IMR-90 (cell line): ENCODE data around the gene NAP1L1. TPM values are rescaled to one million over a fixed set of nuclear protein-coding genes. Genes with fewer than 3 reads are reported as not detected.

Experiments
- ATAC-seq: fragments of 200-7000 bp; cut with Tn5 transposase; 2 replicates; pipeline ENCODE4 v1.9.1; 2020; ENCODE audit warnings: low read depth, mild to moderate bottlenecking, moderate library complexity
- BruUV-seq: library from RNA; stranded (reverse); fragments of 400-500 nt; replicated peaks from 2 replicates; lab custom pipeline; 2021; lab: Mats Ljungman, UMichigan
- CTCF ChIA-PET: fragments of 300-600 bp; formaldehyde crosslinking; extraction: SDS; loops from one replicate; lab custom pipeline; 2021; ENCODE audit warnings: antibody characterized with exemption; lab: Yijun Ruan, JAX
- POLR2A ChIA-PET: fragments of 300-600 bp; sonication (Branson Sonifier 250); formaldehyde crosslinking; loops from one replicate; lab custom pipeline; 2022; ENCODE audit warnings: antibody characterized with exemption; ENCODE audit not compliant: unreplicated experiment; lab: Charles Lee
- DNase-seq: peaks from one replicate; pipeline ENCODE4 v3.0.0; 2013
- H2AFZ ChIP-seq: replicated peaks from 2 replicates; pipeline ENCODE3; 2013; ENCODE audit warnings: low read length, mild to moderate bottlenecking; ENCODE audit not compliant: poor library complexity
- H2AK5ac ChIP-seq: 2 replicates; pipeline ENCODE4 v1.6.1; 2013; ENCODE audit warnings: low read depth, low read length, inconsistent platforms
- H2AK9ac ChIP-seq: replicated peaks from 2 replicates; pipeline ENCODE3; 2013; ENCODE audit warnings: mild to moderate bottlenecking, low read depth, low read length, moderate library complexity; ENCODE audit not compliant: poor library complexity
- H2BK120ac ChIP-seq: 2 replicates; pipeline ENCODE4 v1.6.1; 2013; ENCODE audit warnings: low read depth, low read length, inconsistent platforms
- H2BK15ac ChIP-seq: 3 replicates; pipeline ENCODE4 v1.6.1; 2013; ENCODE audit warnings: low read depth, low read length, inconsistent platforms
- H2BK20ac ChIP-seq: 2 replicates; pipeline ENCODE4 v1.6.1; 2013; ENCODE audit warnings: low read depth, mild to moderate bottlenecking, inconsistent platforms, low read length, moderate library complexity
- H2BK5ac ChIP-seq: 2 replicates; pipeline ENCODE4 v1.6.1; 2013; ENCODE audit warnings: mild to moderate bottlenecking, low read depth, low read length, inconsistent platforms; ENCODE audit not compliant: poor library complexity, severe bottlenecking
- H3K14ac ChIP-seq: replicated peaks from 2 replicates; pipeline ENCODE4 v1.6.1; 2013; ENCODE audit warnings: low read depth, low read length, inconsistent platforms
- H3K18ac ChIP-seq: 2 replicates; pipeline ENCODE4 v1.6.1; 2013; ENCODE audit warnings: low read depth, low read length, control low read depth
- H3K23ac ChIP-seq: 2 replicates; pipeline ENCODE4 v1.6.1; 2013; ENCODE audit warnings: low read depth, low read length, inconsistent platforms
- H3K27ac ChIP-seq: 2 replicates; pipeline ENCODE4 v1.5.1; 2013; ENCODE audit warnings: mild to moderate bottlenecking, control low read depth, low read length; ENCODE audit not compliant: insufficient read depth
- H3K27me3 ChIP-seq: 2 replicates; pipeline ENCODE4 v1.6.1; 2013; ENCODE audit warnings: low read length; ENCODE audit not compliant: control insufficient read depth, insufficient read depth
- H3K36me3 ChIP-seq: 2 replicates; pipeline ENCODE4 v1.6.1; 2013; ENCODE audit warnings: low read length, mixed read lengths; ENCODE audit not compliant: control insufficient read depth, insufficient read depth
- H3K4ac ChIP-seq: 2 replicates; pipeline ENCODE4 v1.6.1; 2013; ENCODE audit warnings: low read depth, low read length, inconsistent platforms
- H3K4me1 ChIP-seq: 2 replicates; pipeline ENCODE4 v1.6.1; 2013; ENCODE audit warnings: low read length, mixed read lengths; ENCODE audit not compliant: control insufficient read depth, insufficient read depth
- H3K4me2 ChIP-seq: 2 replicates; pipeline ENCODE4 v1.6.1; 2013; ENCODE audit warnings: low read depth, mild to moderate bottlenecking, control low read depth, low read length, moderate library complexity
- H3K4me3 ChIP-seq: 2 replicates; pipeline ENCODE4 v1.5.1; 2013; ENCODE audit warnings: low read depth, mild to moderate bottlenecking, control low read depth, low read length, moderate library complexity; ENCODE audit not compliant: insufficient read depth
- H3K56ac ChIP-seq: 2 replicates; pipeline ENCODE4 v1.6.1; 2013; ENCODE audit warnings: low read length, inconsistent platforms; ENCODE audit not compliant: insufficient read depth; ENCODE audit errors: extremely low read depth
- H3K79me1 ChIP-seq, 2 experiments: 2 replicates each; pipeline ENCODE4 v1.6.1; 2013; ENCODE audit warnings: low read length in 2 of 2, inconsistent platforms in 1 of 2, low read depth in 1 of 2
- H3K9ac ChIP-seq: 2 replicates; pipeline ENCODE4 v1.6.1; 2013; ENCODE audit warnings: low read depth, low read length, control low read depth
- H3K9me1 ChIP-seq: 2 replicates; pipeline ENCODE4 v1.6.1; 2013; ENCODE audit warnings: low read length, inconsistent platforms; ENCODE audit not compliant: insufficient read depth
- H3K9me3 ChIP-seq: 2 replicates; pipeline ENCODE4 v1.6.1; 2013; ENCODE audit warnings: low read length; ENCODE audit not compliant: control insufficient read depth, insufficient read depth
- H4K20me1 ChIP-seq: 2 replicates; pipeline ENCODE4 v1.6.1; 2013; ENCODE audit warnings: low read length, inconsistent platforms; ENCODE audit not compliant: insufficient read depth
- H4K5ac ChIP-seq: 2 replicates; pipeline ENCODE4 v1.6.1; 2013; ENCODE audit warnings: mild to moderate bottlenecking, low read depth, low read length, control low read depth
- H4K8ac ChIP-seq, 2 experiments: 2 replicates each; pipeline ENCODE4 v1.6.1; 2013; ENCODE audit warnings: low read depth in 2 of 2, low read length in 2 of 2, control low read depth in 1 of 2, inconsistent platforms in 1 of 2
- H4K91ac ChIP-seq: 2 replicates; pipeline ENCODE4 v1.6.1; 2013; ENCODE audit warnings: low read depth, low read length, inconsistent platforms; ENCODE audit not compliant: insufficient read depth
- CEBPB ChIP-seq: IDR thresholded peaks from 2 replicates; pipeline ENCODE4 v1.6.1; 2012; ENCODE audit warnings: low read depth, low read length, improper control_type of control experiment
- NFE2L2 ChIP-seq: fragments of 150-350 bp; IDR thresholded peaks from 2 replicates; pipeline ENCODE4 v1.6.1; 2016; ENCODE audit warnings: low read depth, mild to moderate bottlenecking, low read length
- RAD21 ChIP-seq: IDR thresholded peaks from 2 replicates; pipeline ENCODE4 v1.6.1; 2012; ENCODE audit warnings: low read length, improper control_type of control experiment
- RCOR1 ChIP-seq: IDR thresholded peaks from 2 replicates; pipeline ENCODE4 v1.6.1; 2012; ENCODE audit warnings: mild to moderate bottlenecking, low read length, improper control_type of control experiment; ENCODE audit not compliant: insufficient replicate concordance
- SMC3 ChIP-seq: fragments of 150-350 bp; IDR thresholded peaks from 2 replicates; pipeline ENCODE4 v1.6.1; 2016; ENCODE audit warnings: low read depth, mild to moderate bottlenecking, antibody characterized with exemption, low read length, moderate library complexity
- WGBS, 2 experiments: methylation state at CpG; one replicate each; pipeline versions ENCODE4 v1.1.5 to v1.1.7; 2013; ENCODE audit warnings: missing lambda C conversion rate in 2 of 2; ENCODE audit not compliant: insufficient read length in 1 of 2; ENCODE audit errors: extremely low coverage in 2 of 2; 5-methylcytosine and 5-hydroxymethylcytosine counted together
- dilution Hi-C: fragments of 300-500 bp; cut with HindIII; formaldehyde crosslinking; loops from one replicate; pipeline ENCODE4 v1.14.3; 2018; ENCODE audit warnings: low sequenced_read_pairs; ENCODE audit not compliant: unreplicated experiment
- in situ Hi-C: fragments of 300-500 bp; cut with MboI; formaldehyde crosslinking; loops from 3 replicates; pipeline ENCODE4 v1.14.3; 2019; ENCODE audit warnings: low sequenced_read_pairs, inconsistent platforms, mixed read lengths
- intact Hi-C: fragments of 100-400 bp; cut with micrococcal nuclease; formaldehyde crosslinking; loops from 2 replicates; pipeline ENCODE4 v1.10.0; 2022
- polyA plus RNA-seq, 3 experiments: library from polyadenylated mRNA; depleted of rRNA; stranded (reverse); fragments of >200 nt; gene quantifications; 2 replicates each; pipeline ENCODE4 v1.2.3, GENCODE V29; 2012; ENCODE audit warnings: low replicate concordance in 1 of 3
- total RNA-seq: library from RNA; depleted of rRNA; stranded (reverse); fragments of >200 nt; gene quantifications from 2 replicates; pipeline ENCODE4 v1.2.3, GENCODE V29; 2012

Gene NAP1L1
- total and polyA plus RNA-seq, 2 of the 4 experiments (the other 2 are of a cell fraction) = 86.4 to 200 TPM

- H4K8ac ChIP-seq = peak overlapping the region in 1 of 2 experiments; percentile 86; a peak in 2 of 4 replicates
- peak overlapping the region; percentile 74 for H2AFZ ChIP-seq
- no peak overlapping the region for H3K4me3 ChIP-seq
- H3K9me1 ChIP-seq = peaks cover 10% of the 10 kb centered on the region
- in situ Hi-C loops = no loop called here
- H3K9ac ChIP-seq = no peak overlapping the region
- H3K9me3 ChIP-seq = no peaks in the 10 kb centered on the region
- peak overlapping the region; percentile 32 for H3K27ac ChIP-seq
- no peak overlapping the region for H4K5ac ChIP-seq
- no peak overlapping the region for H3K18ac ChIP-seq
- no peak overlapping the region for H3K4me2 ChIP-seq
- ChIA-PET CTCF (interaction anchor here (1.4 kb wide), 1 partner anchor 9 kb away, joined by 6 read pairs; no protein-coding TSS in a partner anchor), POLR2A (no interaction called here)
- H3K56ac ChIP-seq = no peak overlapping the region
- TF ChIP-seq SMC3 = no peak
- no peak for TF ChIP-seq CEBPB
- no peak for TF ChIP-seq NFE2L2
- no peak for TF ChIP-seq RAD21
- no peak for TF ChIP-seq RCOR1
- H2BK120ac ChIP-seq = peak overlapping the region; percentile 95
- no peaks in the 10 kb centered on the region for H3K36me3 ChIP-seq
- H4K91ac ChIP-seq = peak overlapping the region; percentile 91
- H2BK20ac ChIP-seq = peak overlapping the region; percentile 88
- H2BK5ac ChIP-seq = peak overlapping the region; percentile 70
- H3K23ac ChIP-seq = peak overlapping the region; percentile 1; the same call in 1 of the 2 replicates
- no CpG with 5 or more reads among the region's 5 CpGs for WGBS, 2 experiments
- BruUV-seq = no TSS peak
- ATAC-seq (no peak), DNase-seq (no peak)
- H3K4ac ChIP-seq = peak overlapping the region; percentile 91
- peaks cover 0 to 3% of the 10 kb centered on the region in 2 experiments; a peak in 1 of 4 replicates for H3K79me1 ChIP-seq
- H2AK9ac ChIP-seq = no peak overlapping the region
- intact Hi-C loops = no loop called here
- H2BK15ac ChIP-seq = peak overlapping the region; percentile 97; the same call in 2 of the 3 replicates
- peak overlapping the region; percentile 77 for H2AK5ac ChIP-seq
- H3K14ac ChIP-seq = peak overlapping the region; percentile 8; the same call in 1 of the 2 replicates
- dilution Hi-C loops = no loop called here
- H3K27me3 ChIP-seq = no peaks in the 10 kb centered on the region
- H3K4me1 ChIP-seq = peaks cover 5% of the 10 kb centered on the region; the same call in 1 of the 2 replicates
- H4K20me1 ChIP-seq = no peaks in the 10 kb centered on the region
Measured at GRCh38 chr12:76124456-76124855, 40.0 kb upstream of the NAP1L1 start.
